WTC11 (cell line): ENCODE data around the gene PRKN. TPM values are rescaled to one million over a fixed set of nuclear protein-coding genes. Genes with fewer than 3 reads are reported as not detected.

Source experiments
- ATAC-seq: fragments of 200-7000 bp; cut with Tn5 transposase; 2 replicates; pipeline ENCODE4 v1.10.0; 2021; ENCODE audit warnings: mild to moderate bottlenecking, moderate library complexity
- CTCF ChIA-PET: fragments of 300-600 bp; sonication (Branson Sonifier 250); formaldehyde crosslinking; loops from one replicate; lab custom pipeline; 2021; ENCODE audit warnings: antibody characterized with exemption; lab: Charles Lee
- POLR2A ChIA-PET: fragments of 350-600 bp; sonication (Branson Sonifier 250); formaldehyde crosslinking; loops from one replicate; lab custom pipeline; 2021; ENCODE audit warnings: antibody characterized with exemption; lab: Charles Lee
- DNase-seq: peaks from one replicate; pipeline ENCODE4 v3.0.0; 2021; ENCODE audit warnings: low spot score
- H3K27ac Mint-ChIP-seq: 2 replicates; pipeline ENCODE4 v1.8.0; 2021; ENCODE audit warnings: mixed read lengths
- H3K27me3 Mint-ChIP-seq: 2 replicates; pipeline ENCODE4 v1.8.0; 2021; ENCODE audit warnings: low read depth, mild to moderate bottlenecking, moderate library complexity, mixed read lengths
- H3K36me3 Mint-ChIP-seq: 2 replicates; pipeline ENCODE4 v1.8.0; 2021; ENCODE audit warnings: mixed read lengths
- H3K4me1 Mint-ChIP-seq: 2 replicates; pipeline ENCODE4 v1.8.0; 2022; ENCODE audit warnings: mixed read lengths
- H3K4me3 Mint-ChIP-seq: 2 replicates; pipeline ENCODE4 v1.8.0; 2021; ENCODE audit warnings: mild to moderate bottlenecking, moderate library complexity, mixed read lengths
- H3K9me3 Mint-ChIP-seq: 2 replicates; pipeline ENCODE4 v1.8.0; 2021; ENCODE audit warnings: mixed read lengths
- ATF1 ChIP-seq: sonication (generic); formaldehyde crosslinking; IDR thresholded peaks from 2 replicates; pipeline ENCODE4 v1.8.1; 2023; ENCODE audit warnings: mild to moderate bottlenecking, moderate library complexity, missing genetic modification reagents
- ATF6 ChIP-seq: sonication (generic); formaldehyde crosslinking; IDR thresholded peaks from 2 replicates; pipeline ENCODE4 v1.8.1; 2023; ENCODE audit warnings: mild to moderate bottlenecking, missing genetic modification reagents
- E2F1 ChIP-seq: sonication (generic); formaldehyde crosslinking; IDR thresholded peaks from 2 replicates; pipeline ENCODE4 v1.8.0; 2022; ENCODE audit warnings: mild to moderate bottlenecking, missing genetic modification reagents
- ELF4 ChIP-seq: sonication (generic); formaldehyde crosslinking; IDR thresholded peaks from 2 replicates; pipeline ENCODE4 v1.8.1; 2022; ENCODE audit warnings: low read depth, mild to moderate bottlenecking, moderate library complexity, missing genetic modification reagents
- FOXP1 ChIP-seq: sonication (generic); formaldehyde crosslinking; IDR thresholded peaks from 2 replicates; pipeline ENCODE4 v1.8.0; 2022; ENCODE audit warnings: missing genetic modification reagents, mild to moderate bottlenecking, moderate library complexity, borderline replicate concordance
- GRHL2 ChIP-seq: fragments of 250-450 bp; sonication (Bioruptor Pico); IDR thresholded peaks from 2 replicates; pipeline ENCODE4 v1.8.0; 2022; ENCODE audit warnings: mild to moderate bottlenecking, moderate library complexity; ENCODE audit not compliant: insufficient replicate concordance, severe bottlenecking
- GTF2I ChIP-seq: fragments of 250-450 bp; sonication (Bioruptor Pico); conservative IDR thresholded peaks from 2 replicates; pipeline ENCODE4 v1.4.0; 2021; ENCODE audit warnings: mild to moderate bottlenecking
- KAT7 ChIP-seq: sonication (generic); formaldehyde crosslinking; IDR thresholded peaks from 2 replicates; pipeline ENCODE4 v1.8.1; 2023; ENCODE audit warnings: missing genetic modification reagents, mild to moderate bottlenecking, borderline replicate concordance
- MAX ChIP-seq: sonication (generic); formaldehyde crosslinking; IDR thresholded peaks from 2 replicates; pipeline ENCODE4 v1.8.0; 2022; ENCODE audit warnings: mild to moderate bottlenecking, missing genetic modification reagents
- MLX ChIP-seq: sonication (generic); formaldehyde crosslinking; IDR thresholded peaks from 2 replicates; pipeline ENCODE4 v1.8.1; 2023; ENCODE audit warnings: mild to moderate bottlenecking, missing genetic modification reagents, moderate library complexity
- PRRX2 ChIP-seq: fragments of 250-450 bp; sonication (Bioruptor Pico); IDR thresholded peaks from 2 replicates; pipeline ENCODE4 v1.8.0; 2021; ENCODE audit warnings: mild to moderate bottlenecking
- STAT6 ChIP-seq: sonication (generic); formaldehyde crosslinking; conservative IDR thresholded peaks from 2 replicates; pipeline ENCODE4 v1.8.1; 2023; ENCODE audit warnings: mild to moderate bottlenecking, low read depth, missing genetic modification reagents, moderate library complexity
- TEAD4 ChIP-seq: sonication (generic); formaldehyde crosslinking; IDR thresholded peaks from 2 replicates; pipeline ENCODE4 v1.8.0; 2022; ENCODE audit warnings: mild to moderate bottlenecking, missing genetic modification reagents
- TP53 ChIP-seq: sonication (generic); formaldehyde crosslinking; IDR thresholded peaks from 2 replicates; pipeline ENCODE4 v1.8.1; 2023; ENCODE audit warnings: mild to moderate bottlenecking, missing genetic modification reagents
- ZBTB21 ChIP-seq: sonication (generic); formaldehyde crosslinking; IDR thresholded peaks from 2 replicates; pipeline ENCODE4 v1.8.1; 2023; ENCODE audit warnings: mild to moderate bottlenecking, missing genetic modification reagents, borderline replicate concordance
- ZNF219 ChIP-seq: sonication (generic); formaldehyde crosslinking; IDR thresholded peaks from 2 replicates; pipeline ENCODE4 v1.8.0; 2023; ENCODE audit warnings: missing genetic modification reagents, mild to moderate bottlenecking, borderline replicate concordance
- total RNA-seq: library from RNA; stranded (reverse); gene quantifications from 3 replicates; pipeline ENCODE4 v1.2.3, GENCODE V29; 2021
- TF ChIP-seq, protein P1 (sequence below): fragments of 250-450 bp; sonication (Bioruptor Pico); IDR thresholded peaks from 2 replicates; pipeline ENCODE4 v1.9.0; 2021; ENCODE audit warnings: moderate library complexity, mild to moderate bottlenecking, inconsistent platforms, borderline replicate concordance
- TF ChIP-seq, protein P2 (sequence below): sonication (generic); formaldehyde crosslinking; IDR thresholded peaks from 2 replicates; pipeline ENCODE4 v1.8.1; 2023; ENCODE audit warnings: mild to moderate bottlenecking, missing genetic modification reagents
- TF ChIP-seq, protein P3 (sequence below): sonication (generic); formaldehyde crosslinking; IDR thresholded peaks from 2 replicates; pipeline ENCODE4 v1.8.0; 2023; ENCODE audit warnings: missing genetic modification reagents
- TF ChIP-seq, protein P4 (sequence below): sonication (generic); formaldehyde crosslinking; IDR thresholded peaks from 2 replicates; pipeline ENCODE4 v1.8.0; 2022; ENCODE audit warnings: mild to moderate bottlenecking, missing genetic modification reagents

PRKN gene
- total RNA-seq, 1 experiment from 2014 or later = 0.59 TPM

DNA sequence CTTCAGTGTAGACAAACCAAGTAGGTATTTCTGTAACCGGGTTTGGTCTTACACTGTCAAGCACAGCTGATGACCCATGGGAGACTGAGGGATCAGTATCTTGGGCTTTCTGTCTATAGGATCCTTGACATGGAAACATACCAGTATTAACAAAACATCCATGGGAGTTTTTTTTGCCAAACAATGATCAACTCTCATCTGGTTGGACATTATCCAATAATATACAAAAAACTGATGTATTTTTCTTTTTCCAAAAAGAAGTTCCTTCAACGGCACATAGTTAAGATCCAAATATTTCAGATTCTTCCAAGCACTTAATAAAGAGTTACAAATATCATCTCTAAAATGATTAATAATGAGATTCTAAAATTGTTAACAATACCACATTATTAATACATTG is 459.9 kb downstream of the PRKN start (continued):
- TF ChIP-seq, protein P1, sequence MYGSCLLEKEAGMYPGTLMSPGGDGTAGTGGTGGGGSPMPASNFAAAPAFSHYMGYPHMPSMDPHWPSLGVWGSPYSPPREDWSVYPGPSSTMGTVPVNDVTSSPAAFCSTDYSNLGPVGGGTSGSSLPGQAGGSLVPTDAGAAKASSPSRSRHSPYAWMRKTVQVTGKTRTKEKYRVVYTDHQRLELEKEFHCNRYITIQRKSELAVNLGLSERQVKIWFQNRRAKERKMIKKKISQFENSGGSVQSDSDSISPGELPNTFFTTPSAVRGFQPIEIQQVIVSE (CRISPR knock-in tag) = no peak
- TF ChIP-seq E2F1 (CRISPR knock-in tag) = no peak
- no peak for TF ChIP-seq FOXP1 (CRISPR knock-in tag)

GRCh38 chr6:162267126-162267525 is 460.4 kb downstream of the PRKN start:
- H3K27me3 Mint-ChIP-seq = no peaks in the 10 kb centered on the region
- ATAC-seq = no peak
- no peaks in the 10 kb centered on the region for H3K9me3 Mint-ChIP-seq
- no peak for TF ChIP-seq ATF1 (CRISPR knock-in tag)
- no peak for TF ChIP-seq ZBTB21 (CRISPR knock-in tag)
- no peak for TF ChIP-seq KAT7 (CRISPR knock-in tag)
- TF ChIP-seq, protein P2, sequence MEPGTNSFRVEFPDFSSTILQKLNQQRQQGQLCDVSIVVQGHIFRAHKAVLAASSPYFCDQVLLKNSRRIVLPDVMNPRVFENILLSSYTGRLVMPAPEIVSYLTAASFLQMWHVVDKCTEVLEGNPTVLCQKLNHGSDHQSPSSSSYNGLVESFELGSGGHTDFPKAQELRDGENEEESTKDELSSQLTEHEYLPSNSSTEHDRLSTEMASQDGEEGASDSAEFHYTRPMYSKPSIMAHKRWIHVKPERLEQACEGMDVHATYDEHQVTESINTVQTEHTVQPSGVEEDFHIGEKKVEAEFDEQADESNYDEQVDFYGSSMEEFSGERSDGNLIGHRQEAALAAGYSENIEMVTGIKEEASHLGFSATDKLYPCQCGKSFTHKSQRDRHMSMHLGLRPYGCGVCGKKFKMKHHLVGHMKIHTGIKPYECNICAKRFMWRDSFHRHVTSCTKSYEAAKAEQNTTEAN (CRISPR knock-in tag) = no peak
- TF ChIP-seq, protein P3, sequence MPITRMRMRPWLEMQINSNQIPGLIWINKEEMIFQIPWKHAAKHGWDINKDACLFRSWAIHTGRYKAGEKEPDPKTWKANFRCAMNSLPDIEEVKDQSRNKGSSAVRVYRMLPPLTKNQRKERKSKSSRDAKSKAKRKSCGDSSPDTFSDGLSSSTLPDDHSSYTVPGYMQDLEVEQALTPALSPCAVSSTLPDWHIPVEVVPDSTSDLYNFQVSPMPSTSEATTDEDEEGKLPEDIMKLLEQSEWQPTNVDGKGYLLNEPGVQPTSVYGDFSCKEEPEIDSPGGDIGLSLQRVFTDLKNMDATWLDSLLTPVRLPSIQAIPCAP (CRISPR knock-in tag) = no peak
- TF ChIP-seq, protein P4, sequence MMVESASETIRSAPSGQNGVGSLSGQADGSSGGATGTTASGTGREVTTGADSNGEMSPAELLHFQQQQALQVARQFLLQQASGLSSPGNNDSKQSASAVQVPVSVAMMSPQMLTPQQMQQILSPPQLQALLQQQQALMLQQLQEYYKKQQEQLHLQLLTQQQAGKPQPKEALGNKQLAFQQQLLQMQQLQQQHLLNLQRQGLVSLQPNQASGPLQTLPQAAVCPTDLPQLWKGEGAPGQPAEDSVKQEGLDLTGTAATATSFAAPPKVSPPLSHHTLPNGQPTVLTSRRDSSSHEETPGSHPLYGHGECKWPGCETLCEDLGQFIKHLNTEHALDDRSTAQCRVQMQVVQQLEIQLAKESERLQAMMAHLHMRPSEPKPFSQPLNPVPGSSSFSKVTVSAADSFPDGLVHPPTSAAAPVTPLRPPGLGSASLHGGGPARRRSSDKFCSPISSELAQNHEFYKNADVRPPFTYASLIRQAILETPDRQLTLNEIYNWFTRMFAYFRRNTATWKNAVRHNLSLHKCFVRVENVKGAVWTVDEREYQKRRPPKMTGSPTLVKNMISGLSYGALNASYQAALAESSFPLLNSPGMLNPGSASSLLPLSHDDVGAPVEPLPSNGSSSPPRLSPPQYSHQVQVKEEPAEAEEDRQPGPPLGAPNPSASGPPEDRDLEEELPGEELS = no peak
- TF ChIP-seq ATF6 (CRISPR knock-in tag) = no peak
- no peak for TF ChIP-seq TEAD4
- no peak for TF ChIP-seq TP53
- TF ChIP-seq GRHL2 (CRISPR knock-in tag) = no peak
- no peak for TF ChIP-seq ZNF219 (CRISPR knock-in tag)
- TF ChIP-seq PRRX2 (CRISPR knock-in tag) = no peak
- TF ChIP-seq ELF4 (CRISPR knock-in tag) = no peak
- no peak for TF ChIP-seq MAX
- no peak for TF ChIP-seq MLX (CRISPR knock-in tag)
- no peak for TF ChIP-seq GTF2I (CRISPR knock-in tag)
- TF ChIP-seq STAT6 = no peak
- no peak overlapping the region for H3K27ac Mint-ChIP-seq
- H3K4me1 Mint-ChIP-seq = peaks cover 11% of the 10 kb centered on the region
- DNase-seq = no peak
- H3K4me3 Mint-ChIP-seq = no peak overlapping the region
- ChIA-PET CTCF (interaction anchor here (1.5 kb wide), 1 partner anchor 849 kb away, joined by 3 read pairs; no protein-coding TSS in a partner anchor), POLR2A (no interaction called here)
- no peaks in the 10 kb centered on the region for H3K36me3 Mint-ChIP-seq
